ENCODE data around the gene AEBP1.

GRCh38 chr7:44095781-44096180 lies 8.4 kb upstream of the AEBP1 start:
- no peak for TF ChIP-seq POLR2AphosphoS5 (IDR thresholded peaks at IDR 0.05; ENCODE audit: low read depth, low read length)
- TF ChIP-seq REST (IDR thresholded peaks at IDR 0.05; ENCODE audit: insufficient read depth in 1 of 2, low read depth in 2 of 2, low read length in 2 of 2): no peak
- no peak for TF ChIP-seq SIN3A (IDR thresholded peaks at IDR 0.05; ENCODE audit: borderline replicate concordance, insufficient read depth, low read length)
